Measurements from ENCODE around the gene MAF. TPM values are rescaled to one million over a fixed set of nuclear protein-coding genes. Genes with fewer than 3 reads are reported as not detected.

MAF gene
- total and polyA plus RNA-seq, 2 of the 13 experiments (the other 11 are each of a cell fraction or from before 2014, with no cell fraction given): 0.07 to 0.31 TPM

GRCh38 chr16:79550373-79550772, 50.2 kb downstream of the MAF start:
- Histone ChIP-seq H3K4me2 (ENCODE audit: low read depth, low read length) (no peak overlapping the region), H4K20me1 (ENCODE audit: insufficient read depth, low read length) (no peaks in the 10 kb centered on the region), H3K9ac (ENCODE audit: insufficient read depth, low read depth, low read length) (no peak overlapping the region), H3K4me1 (ENCODE audit: insufficient read depth, low read length) (no peaks in the 10 kb centered on the region), H3K4me3 (replicated peaks in 1 of 3; ENCODE audit: insufficient read depth in 1 of 3, low read depth in 2 of 3, low read length in 3 of 3) (no peak overlapping the region), H3K79me2 (ENCODE audit: insufficient read depth, low read length) (no peaks in the 10 kb centered on the region), H3K27ac (ENCODE audit: extremely low read length, insufficient read depth, low read length) (no peak overlapping the region), H3K27me3 (ENCODE audit: control insufficient read depth in 1 of 2, insufficient read depth in 2 of 2, low read length in 2 of 2) (peaks cover 0 to 4% of the 10 kb centered on the region in 2 experiments; a peak in 1 of 5 replicates), H3K9me3 (ENCODE audit: low read length) (no peaks in the 10 kb centered on the region), H3K36me3 (replicated peaks in 1 of 2; ENCODE audit: control insufficient read depth in 1 of 2, insufficient read depth in 2 of 2, low read length in 2 of 2) (no peaks in the 10 kb centered on the region), H2AFZ (ENCODE audit: low read length) (no peak overlapping the region)
- ChIA-PET CTCF (ENCODE audit: low intra/inter-chr PET ratio, low total read pairs) (no interaction called here), POLR2A (no interaction called here)
- DNase-seq (ENCODE audit: low spot score) (no peak), ATAC-seq (no peak), FAIRE-seq (no peak)
- no TSS peak for BruUV-seq (replicated peaks)
- intact Hi-C loops (cut with micrococcal nuclease; ENCODE audit: unreplicated experiment) (no loop called here), in situ Hi-C loops (cut with HindIII; ENCODE audit: extremely low pct_ligation_motif_present, low pct_unique_long_range_greater_than_20kb) (no loop called here)
- no peak for TF ChIP-seq KDM6A (CRISPR knock-in tag; IDR thresholded peaks at IDR 0.05; ENCODE audit: low read depth)
- no peak for TF ChIP-seq ZSCAN20 (CRISPR knock-in tag; IDR thresholded peaks at IDR 0.05; ENCODE audit: borderline replicate concordance)
- TF ChIP-seq ZNF644 (CRISPR knock-in tag; IDR thresholded peaks at IDR 0.05; ENCODE audit: low read depth): no peak
- TF ChIP-seq ZNF546 (CRISPR knock-in tag; conservative IDR thresholded peaks at IDR 0.05): no peak
- TF ChIP-seq ZNF530 (CRISPR knock-in tag; IDR thresholded peaks at IDR 0.05; ENCODE audit: low read depth): no peak
- no peak for TF ChIP-seq ZBTB26 (CRISPR knock-in tag; IDR thresholded peaks at IDR 0.05; ENCODE audit: borderline replicate concordance)
- TF ChIP-seq ZSCAN12 (CRISPR knock-in tag; IDR thresholded peaks at IDR 0.05): no peak
- no peak for TF ChIP-seq NFKBIZ (CRISPR knock-in tag; IDR thresholded peaks at IDR 0.05)
- TF ChIP-seq ZNF460 (CRISPR knock-in tag; IDR thresholded peaks at IDR 0.05; ENCODE audit: borderline replicate concordance): no peak
- TF ChIP-seq MAFG (CRISPR knock-in tag; IDR thresholded peaks at IDR 0.05): no peak
- TF ChIP-seq BRD4 (CRISPR knock-in tag; IDR thresholded peaks at IDR 0.05): no peak
- TF ChIP-seq NR0B2 (CRISPR knock-in tag; IDR thresholded peaks at IDR 0.05): no peak
- no peak for TF ChIP-seq ZBTB8A (CRISPR knock-in tag; IDR thresholded peaks at IDR 0.05; ENCODE audit: borderline replicate concordance, low read depth)
- WGBS (ENCODE audit: low lambda C conversion rate): 44% methylated on average over 2 of the region's 2 CpGs
